DMS114 treated with DMSO at 0.1 percent for 48 hours (cell line): ENCODE measurements around the gene PELI2.

Source experiments
- DNase-seq: peaks from one replicate; lab custom pipeline; 2025; ENCODE audit not compliant: unreplicated experiment; lab: John Stamatoyannopoulos, UW

PELI2 gene

GRCh38 chr14:56199982-56200577 is 81.9 kb downstream of the PELI2 start:
- no peak for DNase-seq

DNA sequence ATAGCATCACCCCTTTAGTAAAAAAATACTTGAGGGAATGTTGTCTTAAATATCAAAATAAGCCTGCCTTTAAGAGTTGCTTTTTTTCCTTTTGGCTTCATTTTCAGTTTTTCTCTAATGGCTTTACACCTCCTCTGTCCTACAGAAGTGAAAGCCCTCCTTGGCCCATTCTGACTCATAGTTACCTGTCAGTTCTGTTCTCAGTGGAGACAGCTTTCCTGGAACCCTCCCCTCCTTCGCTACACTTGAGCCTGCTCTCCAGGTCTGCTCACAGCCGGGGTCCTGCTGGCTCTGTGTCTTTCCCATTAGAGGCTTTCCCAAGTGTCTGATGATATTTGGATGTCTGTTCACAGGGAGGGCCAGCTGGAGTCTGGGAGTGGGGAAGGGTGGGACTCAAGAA is 84.0 kb downstream of the PELI2 start:
- no peak for DNase-seq

DNA sequence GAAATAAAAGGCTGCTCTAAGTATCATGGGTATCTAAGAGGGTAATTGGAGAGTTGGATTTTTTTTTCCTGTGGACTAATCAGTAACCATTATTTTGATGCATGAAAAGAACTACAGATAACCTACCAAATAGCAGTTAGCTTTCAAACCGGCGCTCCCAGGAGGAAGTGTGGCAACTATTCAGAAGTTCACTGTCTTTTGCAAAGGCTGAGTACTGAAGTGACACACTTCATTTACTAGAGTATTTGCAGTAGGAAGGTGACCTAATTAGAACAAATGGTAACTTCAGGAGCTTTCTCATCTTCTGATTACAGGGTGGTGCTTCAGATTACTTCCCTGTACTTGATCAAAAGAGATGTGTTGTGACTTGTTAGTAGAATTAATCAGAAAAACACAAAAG is 87.7 kb downstream of the PELI2 start:
- DNase-seq = no peak

- no peak for DNase-seq
These were observed 88.4 kb downstream of the PELI2 start for GRCh38 chr14:56206596-56206995.

GRCh38 chr14:56207626-56208292 is 89.5 kb downstream of the PELI2 start:
- no peak for DNase-seq

- DNase-seq = no peak
These were observed 90.3 kb downstream of the PELI2 start for GRCh38 chr14:56208520-56208919.

DNA sequence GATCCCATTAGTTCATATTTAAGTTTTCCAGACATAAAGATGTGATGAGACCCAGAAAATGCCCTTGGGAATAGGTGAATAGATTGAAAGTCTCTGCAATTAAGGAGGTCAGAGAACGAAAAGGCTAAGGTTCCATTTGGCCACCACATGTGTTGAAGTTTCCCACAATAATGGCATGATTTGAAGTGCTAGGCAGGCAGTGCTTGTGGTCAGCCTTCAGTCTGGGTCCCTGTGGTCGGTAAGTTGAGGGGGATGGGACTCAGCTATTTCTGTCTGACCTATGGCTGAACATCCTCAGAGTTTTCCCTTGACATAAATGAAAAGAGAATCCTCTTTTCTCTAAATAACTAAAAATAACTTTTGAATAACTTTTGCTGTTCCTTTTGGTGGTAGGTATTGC is 92.4 kb downstream of the PELI2 start:
- DNase-seq = no peak

- DNase-seq = no peak
These were observed 92.9 kb downstream of the PELI2 start for GRCh38 chr14:56211084-56211483.

- no peak for DNase-seq
These were observed 93.6 kb downstream of the PELI2 start for GRCh38 chr14:56211844-56212243.

GRCh38 chr14:56212521-56212920 is 94.3 kb downstream of the PELI2 start:
- DNase-seq = no peak

DNA sequence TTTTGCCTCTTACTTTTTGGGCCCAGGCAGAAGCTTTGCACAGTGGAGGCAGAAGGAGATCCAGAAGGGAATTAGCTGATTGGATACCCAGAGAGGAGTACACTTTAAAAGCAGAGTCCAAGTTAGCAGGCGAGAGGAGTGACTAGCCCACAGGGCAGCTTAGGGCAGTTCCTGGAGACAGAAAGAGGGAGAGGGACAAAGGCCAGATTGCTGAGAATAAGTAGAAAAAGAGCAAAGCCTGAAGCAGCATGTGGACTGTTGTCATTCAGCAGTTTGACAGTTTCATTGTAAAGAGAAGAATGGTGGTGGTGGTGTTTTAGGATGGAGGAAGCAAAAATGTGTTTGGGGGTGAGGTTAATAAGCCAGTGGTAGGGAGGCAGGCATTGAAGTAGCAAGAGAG is 95.1 kb downstream of the PELI2 start:
- DNase-seq = no peak

DNA sequence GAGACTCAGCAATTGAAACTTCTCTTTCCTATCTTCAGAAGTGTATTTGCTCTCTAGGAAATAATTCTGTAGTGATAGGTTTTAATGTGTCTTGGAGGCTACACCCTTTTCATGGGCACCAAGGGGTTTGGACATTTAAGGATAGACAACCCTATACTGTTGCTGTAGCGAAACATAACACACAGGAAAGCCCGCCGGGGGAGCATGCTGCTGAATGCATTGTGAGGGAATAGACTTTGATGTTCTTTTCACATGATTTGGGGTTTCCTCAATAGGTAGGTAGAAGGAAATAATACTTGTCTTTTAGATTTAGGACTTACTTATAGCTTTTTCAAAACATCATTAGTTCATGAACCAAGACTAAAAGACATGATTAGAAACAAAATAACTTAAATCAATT is 97.0 kb downstream of the PELI2 start:
- DNase-seq = no peak

DNA sequence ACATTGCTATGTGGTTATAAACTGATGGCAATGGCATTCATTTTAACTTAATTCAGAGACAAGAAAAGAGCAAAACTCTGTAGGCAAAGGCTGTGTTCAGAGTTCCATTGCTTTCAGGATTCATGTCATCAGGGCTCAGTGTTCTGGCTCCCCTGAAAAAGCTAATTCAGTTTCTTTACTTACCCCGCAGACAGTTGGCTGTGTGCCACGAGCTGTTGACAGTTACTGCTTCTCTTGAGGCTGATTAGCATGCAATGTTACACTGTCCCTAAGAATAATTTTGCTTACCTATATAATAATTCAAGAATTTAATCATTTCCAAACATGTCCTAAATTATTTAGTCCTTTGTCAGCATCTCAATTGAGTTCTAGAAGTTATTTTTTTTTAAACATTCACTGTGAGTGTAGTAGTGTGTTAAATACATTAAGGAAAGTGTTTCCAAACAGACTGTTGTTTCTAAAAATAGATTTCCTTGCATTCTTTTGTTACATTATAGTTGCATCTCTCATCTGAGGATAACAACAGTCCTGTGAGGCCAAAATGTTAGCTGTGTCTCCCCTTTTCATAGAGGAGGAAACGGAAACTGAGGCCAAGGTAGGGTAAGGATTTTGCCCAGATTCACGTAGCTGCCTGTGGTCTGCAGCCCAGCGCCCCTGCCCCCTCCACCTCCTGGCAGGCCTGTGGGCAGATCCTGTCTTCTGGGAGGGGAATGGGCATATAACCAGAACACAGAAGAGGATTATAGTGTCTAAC is 98.6 kb downstream of the PELI2 start:
- DNase-seq = no peak

DNA sequence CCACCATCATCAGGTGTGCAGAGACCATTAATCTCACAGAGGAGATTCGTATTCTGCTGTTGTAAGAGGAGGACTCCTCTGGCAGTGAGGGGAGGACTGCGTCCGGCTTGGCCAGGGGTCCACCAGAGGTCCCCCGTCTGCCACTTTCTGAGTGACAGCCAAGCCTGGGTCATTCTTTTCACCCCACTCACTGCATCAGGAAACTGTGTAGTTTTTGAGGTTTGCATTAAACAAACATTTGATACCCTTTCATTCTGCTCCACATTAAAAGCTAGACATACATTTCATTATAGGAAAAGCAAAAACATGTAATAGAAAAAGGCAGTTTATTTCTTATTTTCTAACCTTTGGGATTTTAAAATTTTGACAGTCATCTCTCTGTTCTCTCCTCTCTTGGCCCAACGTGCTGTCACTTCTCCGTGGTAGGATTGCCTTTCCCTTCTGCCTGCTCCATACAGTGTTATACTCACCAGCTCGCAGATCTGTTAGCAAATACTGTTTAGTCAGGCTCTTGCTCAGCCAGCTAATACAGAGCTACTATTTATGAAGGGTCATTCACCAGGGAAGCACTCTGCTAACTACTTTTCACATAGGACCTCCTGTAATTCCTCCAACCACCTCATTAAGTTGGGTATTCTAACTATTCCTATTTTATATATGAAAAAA is 99.3 kb downstream of the PELI2 start:
- DNase-seq = no peak

- DNase-seq = no peak
These were observed 101.6 kb downstream of the PELI2 start for GRCh38 chr14:56219666-56220413.

GRCh38 chr14:56221382-56222128 is 103.3 kb downstream of the PELI2 start:
- no peak for DNase-seq

DNA sequence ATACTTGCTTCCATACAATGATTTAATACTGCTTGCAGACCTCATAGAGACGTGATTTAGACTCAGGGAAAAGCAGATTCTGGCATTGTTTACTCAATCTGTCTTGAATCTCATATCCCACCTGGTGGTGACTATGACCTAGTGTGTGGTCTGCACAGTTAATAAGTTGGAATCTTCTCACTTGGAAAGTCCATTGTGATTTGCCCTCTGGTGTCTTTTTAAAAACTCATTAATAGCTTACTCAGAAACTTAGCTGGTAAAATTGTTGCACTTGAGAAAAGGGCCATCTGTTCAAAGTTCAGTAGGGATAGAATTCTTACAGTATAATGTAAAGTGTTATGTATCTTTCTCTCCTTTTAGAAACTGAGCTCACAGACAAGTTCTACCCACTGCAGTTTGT is 106.0 kb downstream of the PELI2 start:
- DNase-seq = no peak

- DNase-seq = no peak
These were observed 106.8 kb downstream of the PELI2 start for GRCh38 chr14:56224691-56225681.

GRCh38 chr14:56235388-56235787 is 117.2 kb downstream of the PELI2 start:
- no peak for DNase-seq
